Fibroblast of skin of right quadriceps (primary cell): ENCODE data around the gene GH2.
A peak's percentile ranks its signal among the peaks of the same experiment; 100 is the strongest.
"Not testable (repeated sequence)": the region's sequence is repeated elsewhere in the genome, so short reads cannot be mapped to it uniquely, and the experiment has no call there.

Experiments used
- DNase-seq: peaks from one replicate; pipeline ENCODE4 v3.0.0-alpha.2; 2013

Gene GH2

DNA sequence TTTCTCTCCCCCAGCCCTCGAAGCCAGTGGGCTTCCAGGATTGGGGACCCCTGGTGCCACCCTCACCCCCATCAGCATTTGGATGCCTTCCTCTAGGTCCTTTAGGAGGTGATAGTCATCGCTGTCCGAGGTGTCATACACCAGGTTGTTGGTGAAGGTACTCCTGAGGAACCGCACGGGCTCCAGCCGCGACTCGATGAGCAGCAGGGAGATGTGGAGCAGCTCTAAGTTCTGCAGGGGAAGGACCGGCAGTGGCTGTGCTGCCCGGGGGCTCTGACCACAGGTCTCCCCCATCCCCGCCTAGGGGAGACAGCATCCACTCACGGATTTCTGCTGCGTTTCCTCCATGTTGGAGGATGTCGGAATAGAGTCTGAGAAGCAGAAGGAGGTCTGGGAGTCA is 28.4 kb upstream of the GH2 start:
- DNase-seq, result no peak

DNA sequence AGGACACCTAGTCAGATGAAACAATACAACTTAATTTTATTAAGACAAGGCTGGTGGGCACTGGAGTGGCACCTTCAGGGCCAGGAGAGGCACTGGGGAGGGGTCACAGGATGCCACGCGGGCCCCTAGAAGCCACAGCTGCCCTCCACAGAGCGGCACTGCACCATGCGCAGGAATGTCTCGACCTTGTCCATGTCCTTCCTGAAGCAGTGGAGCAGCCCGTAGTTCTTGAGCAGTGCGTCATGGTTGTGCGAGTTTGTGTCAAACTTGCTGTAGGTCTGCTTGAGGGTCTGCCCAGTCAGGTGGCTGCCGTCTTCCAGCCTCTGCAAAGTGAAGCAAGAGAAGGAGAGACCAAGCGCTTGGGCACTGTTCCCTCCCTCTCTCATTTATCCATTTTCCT is 27.8 kb upstream of the GH2 start:
- not testable (repeated sequence) for DNase-seq

DNA sequence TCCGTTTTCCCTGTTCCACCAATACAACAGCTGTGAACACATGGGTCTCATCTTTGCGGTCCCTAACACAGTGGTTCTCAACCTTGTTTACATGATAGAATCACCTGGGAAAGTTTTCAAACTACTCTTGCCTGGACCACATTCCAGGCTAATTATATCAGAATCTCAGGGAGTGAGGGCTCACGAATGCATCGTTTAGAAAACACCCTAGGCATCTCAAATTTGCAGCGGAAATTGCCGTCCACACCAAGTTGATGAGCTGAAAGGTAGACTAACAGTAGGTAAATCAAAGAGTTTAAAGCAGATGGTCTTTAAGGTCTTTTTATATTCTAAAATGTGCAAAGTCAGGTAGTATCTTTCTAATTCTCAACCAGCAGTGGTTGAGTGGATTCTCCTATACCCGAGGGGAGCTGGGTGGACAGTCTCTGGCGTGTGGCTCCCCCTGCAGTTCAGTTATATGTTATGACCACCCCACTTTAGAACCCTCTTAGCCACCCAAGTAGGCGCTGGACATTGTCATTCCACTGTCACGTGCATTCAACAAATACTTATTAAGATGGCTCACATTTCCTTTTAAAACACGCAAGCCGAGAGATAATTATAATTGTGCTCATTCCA is 25.5 kb upstream of the GH2 start:
- not testable (repeated sequence) for DNase-seq

DNA sequence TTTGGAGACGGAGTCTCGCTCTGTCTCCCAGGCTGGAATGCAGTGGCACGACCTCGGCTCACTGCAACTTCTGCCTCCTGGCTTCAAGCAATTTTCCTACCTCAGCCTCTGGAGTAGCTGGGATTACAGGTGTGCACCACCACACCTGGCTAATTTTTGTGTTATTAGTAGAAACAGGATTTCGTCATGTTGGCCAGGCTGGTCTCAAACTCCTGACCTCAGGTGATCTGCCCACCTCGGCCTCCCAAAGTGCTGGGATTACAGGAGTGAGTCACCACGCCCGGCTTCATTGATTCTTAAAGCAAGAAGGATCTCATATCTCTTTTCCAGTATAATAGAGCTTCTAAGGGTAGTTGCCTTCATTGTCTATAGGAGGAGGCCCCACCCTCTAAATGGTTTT is 23.1 kb upstream of the GH2 start:
- not testable (repeated sequence) for DNase-seq

DNA sequence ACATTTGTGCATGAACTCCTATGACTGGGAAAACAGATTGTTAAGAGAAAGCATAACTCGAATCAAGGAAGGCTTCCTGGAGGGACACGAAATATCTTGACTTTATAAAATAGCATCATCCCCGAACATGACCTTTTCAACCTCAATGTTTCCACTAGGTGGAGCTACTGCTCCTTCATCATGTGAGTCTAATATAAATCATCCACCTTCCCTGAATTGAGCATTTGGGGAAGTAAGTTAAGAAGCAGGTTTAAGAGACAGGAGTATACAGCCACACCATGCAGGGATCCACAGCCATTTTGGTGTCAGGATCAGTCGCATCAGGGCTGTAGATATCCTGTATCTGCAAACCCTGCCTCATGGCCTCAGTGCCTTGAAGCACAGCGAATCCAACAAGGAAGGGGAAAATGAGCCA is 22.1 kb upstream of the GH2 start:
- DNase-seq, result not testable (repeated sequence)

DNA sequence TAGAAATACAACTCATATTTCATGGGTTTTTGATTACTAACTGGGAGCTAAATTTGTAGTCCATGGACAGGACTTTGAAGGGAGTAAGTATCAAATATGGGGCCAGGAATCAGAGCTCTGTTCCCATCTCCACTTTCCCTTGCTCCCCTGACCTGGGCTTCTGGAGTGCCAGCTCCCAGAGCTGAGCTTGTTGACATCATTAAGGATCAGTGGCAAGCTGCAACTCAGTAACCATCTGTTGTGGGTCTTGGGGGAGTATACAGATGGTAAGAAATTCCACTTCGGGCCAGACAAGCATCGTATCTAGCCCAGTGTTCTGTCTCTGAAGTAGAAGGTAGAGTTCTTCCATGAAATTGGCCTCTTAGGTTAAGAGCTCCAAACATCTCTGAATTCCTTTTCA is 20.2 kb upstream of the GH2 start:
- DNase-seq, result not testable (repeated sequence)

DNA sequence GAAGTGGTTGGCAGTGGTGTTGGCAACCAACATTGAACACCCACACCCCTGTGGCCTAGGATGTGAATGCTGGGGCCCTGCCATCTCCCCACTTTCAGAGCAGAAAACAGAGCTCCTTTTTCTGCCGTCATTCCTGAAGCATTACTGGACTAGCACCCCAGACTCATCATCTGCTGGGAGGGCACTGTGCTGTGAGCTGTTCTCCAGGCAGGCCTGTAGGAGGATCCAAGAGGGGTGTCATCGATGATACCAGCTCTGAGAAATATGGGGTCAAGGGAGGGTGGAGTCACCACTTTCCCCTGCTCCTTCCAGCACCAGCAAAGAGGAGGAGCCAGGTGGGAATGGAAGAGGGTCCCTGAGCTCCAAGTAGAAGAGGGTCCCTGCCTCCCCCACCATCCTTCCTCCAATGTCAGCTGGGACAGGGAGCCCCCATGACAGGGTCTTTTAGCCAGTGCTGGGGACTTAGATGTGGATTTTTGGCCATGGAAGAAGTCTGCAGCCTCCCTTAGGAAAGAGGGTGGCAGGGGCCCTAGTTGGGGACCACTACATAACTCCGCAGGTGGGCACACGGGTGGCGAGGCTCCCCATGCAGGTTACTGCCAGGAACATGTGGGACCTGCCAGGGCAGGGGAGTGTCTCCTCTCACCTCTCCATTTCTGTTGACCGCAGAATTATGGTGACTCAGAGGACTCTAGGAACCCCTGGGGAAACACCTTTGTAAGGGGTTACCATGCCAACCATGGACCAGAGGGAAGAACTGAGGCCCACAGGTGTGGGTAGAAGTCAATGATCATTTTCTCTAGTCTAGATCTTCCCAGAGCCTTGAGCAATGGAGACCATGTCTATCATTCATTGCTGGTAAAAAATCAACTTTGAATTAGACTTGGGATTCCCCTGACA is 17.4 kb upstream of the GH2 start:
- not testable (repeated sequence) for DNase-seq

DNA sequence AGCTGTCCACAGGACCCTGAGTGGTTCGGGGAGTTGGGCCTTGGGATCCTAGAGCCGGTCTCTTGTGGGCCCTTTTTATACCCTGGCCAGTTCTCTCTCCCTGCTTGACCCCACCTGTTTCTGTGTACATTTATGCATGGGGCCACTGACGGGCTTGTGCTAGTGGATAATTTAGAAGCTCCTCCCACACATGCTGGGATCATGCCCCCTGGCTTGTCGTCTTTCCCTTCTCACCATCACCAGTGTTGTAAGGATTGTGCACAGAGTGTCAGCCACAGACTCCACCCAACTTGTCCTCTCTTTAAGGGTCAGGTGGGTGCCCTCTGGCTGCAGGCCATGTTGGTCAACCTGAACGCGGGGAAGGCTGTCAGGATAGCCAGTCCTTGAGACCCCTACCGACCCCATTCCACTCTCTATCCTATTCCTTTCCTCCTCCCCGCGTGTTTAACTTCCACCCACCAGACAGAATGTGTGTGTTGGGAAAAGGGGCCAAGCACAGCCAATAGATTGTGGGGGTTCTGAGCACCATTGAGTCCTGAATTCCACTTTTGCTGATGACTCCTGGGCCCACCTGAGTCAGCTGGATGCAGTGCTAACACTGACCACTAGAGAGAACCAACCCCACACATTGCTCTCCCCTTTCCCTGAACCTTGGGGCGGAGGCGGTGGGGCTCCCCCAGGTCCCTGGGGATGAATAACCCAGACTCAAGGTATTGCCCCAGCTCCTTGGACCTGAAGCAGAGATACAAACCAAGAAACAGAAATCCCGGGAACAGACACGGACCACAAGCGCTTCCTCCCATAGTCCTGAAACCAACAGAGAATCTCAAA is 15.0 kb upstream of the GH2 start, which contains the start of gene CSH1:
Gene CSH1 (minus strand): TSS at position 51 of the 831 bp plus-strand sequence. CDS start 63 bp downstream, outside the sequence.
- DNase-seq, result not testable (repeated sequence)

DNA sequence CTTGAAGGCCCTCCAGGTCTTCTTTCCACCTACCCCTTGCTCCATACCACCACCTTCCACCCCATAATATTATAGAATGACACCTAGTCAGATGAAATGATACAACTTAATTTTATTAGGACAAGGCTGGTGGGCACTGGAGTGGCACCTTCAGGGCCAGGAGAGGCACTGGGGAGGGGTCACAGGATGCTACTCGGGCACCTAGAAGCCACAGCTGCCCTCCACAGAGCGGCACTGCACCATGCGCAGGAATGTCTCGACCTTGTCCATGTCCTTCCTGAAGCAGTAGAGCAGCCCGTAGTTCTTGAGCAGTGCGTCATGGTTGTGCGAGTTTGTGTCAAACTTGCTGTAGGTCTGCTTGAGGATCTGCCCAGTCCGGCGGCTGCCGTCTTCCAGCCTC is 13.1 kb upstream of the GH2 start:
- DNase-seq, result not testable (repeated sequence)

DNA sequence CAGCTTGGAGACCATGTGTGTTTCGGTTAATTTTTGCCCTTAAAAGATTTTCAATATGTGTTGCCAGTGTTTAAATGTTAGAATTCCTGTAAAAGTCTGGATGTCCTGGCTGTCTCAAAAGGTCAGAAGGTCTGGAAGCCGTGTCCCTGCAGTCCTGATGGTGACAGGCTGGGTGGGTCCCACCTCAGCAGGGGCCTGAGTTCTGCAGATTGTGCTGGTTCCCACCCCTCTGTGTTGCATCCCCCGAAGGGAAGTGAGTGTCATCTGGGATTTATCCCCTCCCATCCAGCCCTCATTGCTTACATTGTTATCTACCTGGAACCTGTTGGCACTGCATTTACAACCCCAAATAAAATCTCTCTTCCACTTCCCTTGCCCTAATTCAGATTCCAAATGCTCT is 12.3 kb upstream of the GH2 start:
- DNase-seq, result not testable (repeated sequence)

DNA sequence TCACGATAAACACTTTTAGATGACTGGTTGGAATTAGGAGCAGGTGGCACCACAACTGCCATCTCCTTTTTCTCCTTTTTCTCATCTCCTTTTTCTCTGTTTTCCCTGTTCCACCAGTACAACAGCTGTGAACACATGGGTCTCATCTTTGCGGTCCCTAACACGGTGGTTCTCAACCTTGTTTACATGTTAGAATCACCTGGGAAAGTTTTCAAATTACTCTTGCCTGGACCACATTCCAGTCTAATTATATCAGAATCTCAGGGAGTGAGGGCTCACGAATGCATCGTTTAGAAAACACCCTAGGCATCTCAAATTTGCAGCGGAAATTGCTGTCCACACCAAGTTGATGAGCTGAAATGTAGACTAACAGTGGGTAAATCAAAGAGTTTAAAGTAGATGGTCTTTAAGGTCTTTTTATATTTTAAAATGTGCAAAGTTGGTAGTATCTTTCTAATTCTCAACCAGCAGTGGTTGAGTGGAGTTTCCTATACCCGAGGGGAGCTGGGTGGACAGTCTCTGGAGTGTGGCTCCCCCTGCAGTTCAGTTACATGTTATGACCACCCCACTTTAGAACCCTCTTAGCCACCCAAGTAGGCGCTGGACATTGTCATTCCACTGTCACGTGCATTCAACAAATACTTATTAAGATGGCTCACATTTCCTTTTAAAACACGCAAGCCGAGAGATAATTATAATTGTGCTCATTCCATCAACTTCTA is 10.7 kb upstream of the GH2 start:
- DNase-seq, result not testable (repeated sequence)

DNA sequence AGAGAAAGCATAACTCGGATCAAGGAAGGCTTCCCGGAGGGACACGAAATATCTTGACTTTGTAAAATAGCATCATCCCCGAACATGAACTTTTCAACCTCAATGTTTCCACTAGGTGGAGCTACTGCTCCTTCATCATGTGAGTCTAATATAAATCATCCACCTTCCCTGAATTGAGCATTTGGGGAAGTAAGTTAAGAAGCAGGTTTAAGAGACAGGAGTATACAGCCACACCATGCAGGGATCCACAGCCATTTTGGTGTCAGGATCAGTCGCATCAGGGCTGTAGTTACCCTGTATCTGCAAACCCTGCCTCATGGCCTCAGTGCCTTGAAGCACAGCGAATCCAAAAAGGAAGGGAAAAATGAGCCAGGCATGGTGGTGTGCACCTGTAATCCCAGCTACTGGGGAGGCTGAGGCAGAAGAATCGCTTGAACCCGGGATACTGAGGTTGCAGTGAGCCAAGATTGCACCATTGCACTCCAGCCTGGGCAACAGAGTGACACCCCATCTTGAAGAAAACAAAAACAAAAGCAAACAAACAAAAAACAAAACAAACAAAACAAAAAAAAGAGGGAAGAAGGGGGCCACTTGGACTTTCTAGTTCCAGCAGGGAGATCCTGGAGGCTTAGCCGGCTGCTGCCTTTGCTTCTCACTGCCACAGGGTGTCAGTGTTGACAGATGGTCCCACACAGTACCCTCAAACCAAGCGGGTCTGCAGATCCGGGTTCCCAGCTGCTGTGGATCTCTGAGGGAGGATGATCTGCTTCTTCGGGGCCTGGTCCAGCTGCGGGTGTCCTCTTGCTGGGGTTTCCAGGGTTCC is 7.5 kb upstream of the GH2 start:
- peak; percentile 27 for DNase-seq

DNA sequence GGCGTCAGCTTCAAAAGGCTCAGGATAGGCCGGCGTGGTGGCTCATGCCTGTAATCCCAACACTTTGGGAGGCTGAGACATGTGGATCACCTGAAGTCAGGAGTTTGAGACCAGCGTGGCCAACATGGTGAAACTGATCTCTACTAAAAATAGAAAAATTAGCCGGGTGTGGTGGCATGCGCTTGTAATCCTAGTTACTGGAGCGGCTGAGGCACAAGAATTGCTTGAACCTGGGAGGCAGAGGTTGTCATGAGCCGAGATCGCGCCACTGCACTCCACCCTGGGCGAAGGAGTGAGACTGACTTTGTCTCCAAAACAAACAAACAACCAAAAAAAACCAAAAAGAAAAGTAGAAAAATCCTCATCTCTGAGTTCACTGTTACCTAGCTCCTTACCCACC is 3.4 kb upstream of the GH2 start:
- DNase-seq, result not testable (repeated sequence)

DNA sequence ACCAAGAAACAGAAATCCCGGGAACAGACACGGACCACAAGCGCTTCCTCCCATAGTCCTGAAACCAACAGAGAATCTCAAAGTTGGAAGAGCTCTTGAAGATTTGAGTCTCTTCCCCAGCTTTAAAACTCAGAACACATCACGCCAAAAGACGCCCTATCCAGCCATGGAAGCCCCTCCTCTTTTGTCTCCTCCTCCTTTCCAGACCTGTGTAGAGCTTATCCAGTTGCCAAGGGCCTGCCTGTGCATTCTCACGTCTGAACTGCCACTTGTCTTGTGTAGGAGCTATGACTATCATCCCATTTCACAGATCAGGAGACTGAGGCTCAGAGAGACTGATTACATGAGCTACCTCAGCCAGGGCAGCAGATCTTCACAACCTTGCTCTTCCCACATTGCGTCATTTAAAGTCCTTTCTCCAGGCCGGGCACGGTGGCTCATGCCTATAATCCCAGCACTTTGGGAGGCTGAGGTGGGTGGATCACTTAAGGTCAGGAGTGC is 932 bp upstream of the GH2 start:
- not testable (repeated sequence) for DNase-seq

DNA sequence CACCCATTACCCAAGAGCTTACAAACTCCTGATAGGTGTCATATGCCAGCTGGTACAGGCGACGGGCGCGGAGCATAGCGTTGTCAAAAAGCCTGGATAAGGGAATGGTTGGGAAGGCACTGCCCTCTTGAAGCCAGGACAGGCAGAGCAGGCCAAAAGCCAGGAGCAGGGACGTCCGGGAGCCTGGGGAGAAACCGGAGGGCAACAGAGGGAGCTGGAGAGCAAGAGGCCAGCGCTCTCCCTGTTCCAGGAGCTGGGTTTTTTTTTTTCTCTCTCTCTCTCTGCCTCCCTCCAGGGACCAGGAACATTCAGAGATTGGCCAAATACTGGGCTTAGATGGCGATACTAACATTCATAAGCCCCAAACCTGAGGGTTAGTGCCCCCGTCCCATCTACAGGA is 407 bp downstream of the GH2 start:
- DNase-seq, result not testable (repeated sequence)

DNA sequence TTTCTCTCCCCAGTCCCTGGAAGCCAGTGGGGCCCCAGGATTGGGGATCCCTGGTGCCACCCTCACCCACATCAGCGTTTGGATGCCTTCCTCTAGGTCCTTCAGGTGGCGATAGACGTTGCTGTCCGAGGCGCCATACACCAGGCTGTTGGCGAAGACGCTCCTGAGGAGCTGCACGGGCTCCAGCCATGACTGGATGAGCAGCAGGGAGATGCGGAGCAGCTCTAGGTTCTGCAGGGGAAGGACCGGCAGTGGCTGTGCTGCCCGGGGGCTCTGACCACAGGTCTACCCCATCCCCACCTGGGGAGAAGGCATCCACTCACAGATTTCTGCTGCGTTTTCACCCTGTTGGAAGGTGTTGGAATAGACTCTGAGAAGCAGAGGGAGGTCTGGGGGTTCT is 1.0 kb downstream of the GH2 start:
- DNase-seq, result no peak

DNA sequence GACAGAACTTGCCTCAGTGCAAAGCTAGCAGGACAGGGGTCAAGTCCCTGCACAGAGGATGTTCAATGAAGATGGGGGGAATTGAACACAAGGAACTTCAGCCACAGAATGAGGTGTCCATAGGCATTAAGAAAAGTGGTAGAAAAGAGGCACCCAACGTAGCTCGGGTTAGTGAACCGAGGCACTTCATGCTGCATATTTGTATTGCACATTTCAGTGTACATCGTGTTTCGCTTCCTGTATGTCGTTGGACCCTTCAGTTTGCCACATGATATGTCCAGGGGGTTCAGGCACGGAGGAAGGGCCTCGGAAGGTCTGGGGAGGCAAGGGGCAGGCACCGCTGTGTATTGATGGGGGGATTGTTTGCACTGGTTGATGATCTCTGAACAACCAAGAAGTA is 3.3 kb downstream of the GH2 start:
- DNase-seq, result not testable (repeated sequence)

DNA sequence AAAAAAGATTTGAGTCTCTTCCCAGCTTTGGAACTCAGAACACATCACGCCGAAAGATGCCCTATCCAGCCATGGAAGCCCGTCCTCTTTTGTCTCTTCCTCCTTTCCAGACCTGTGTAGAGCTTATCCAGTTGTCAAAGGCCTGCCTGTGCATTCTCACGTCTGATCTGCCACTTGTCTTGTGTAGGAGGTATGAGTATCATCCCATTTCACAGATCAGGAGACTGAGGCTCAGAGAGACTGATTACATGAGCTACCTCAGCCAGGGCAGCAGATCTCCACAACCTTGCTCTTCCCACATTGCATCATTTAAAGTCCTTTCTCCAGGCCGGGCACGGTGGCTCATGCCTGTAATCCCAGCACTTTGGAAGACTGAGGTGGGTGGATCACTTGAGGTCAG is 7.1 kb downstream of the GH2 start:
- not testable (repeated sequence) for DNase-seq

DNA sequence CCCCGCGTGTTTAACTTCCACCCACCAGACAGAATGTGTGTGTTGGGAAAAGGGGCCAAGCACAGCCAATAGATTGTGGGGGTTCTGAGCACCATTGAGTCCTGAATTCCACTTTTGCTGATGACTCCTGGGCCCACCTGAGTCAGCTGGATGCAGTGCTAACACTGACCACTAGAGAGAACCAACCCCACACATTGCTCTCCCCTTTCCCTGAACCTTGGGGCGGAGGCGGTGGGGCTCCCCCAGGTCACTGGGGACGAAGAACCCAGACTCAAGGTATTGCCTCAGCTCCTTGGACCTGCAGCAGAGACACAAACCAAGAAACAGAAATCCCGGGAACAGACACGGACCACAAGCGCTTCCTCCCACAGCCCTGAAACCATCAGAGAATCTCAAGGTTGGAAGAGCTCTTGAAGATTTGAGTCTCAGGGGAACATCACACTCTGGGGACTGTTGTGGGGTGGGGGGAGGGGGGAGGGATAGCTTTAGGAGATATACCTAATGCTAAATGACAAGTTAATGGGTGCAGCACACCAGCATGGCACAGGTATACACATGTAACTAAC is 7.6 kb downstream of the GH2 start:
- DNase-seq, result not testable (repeated sequence)

DNA sequence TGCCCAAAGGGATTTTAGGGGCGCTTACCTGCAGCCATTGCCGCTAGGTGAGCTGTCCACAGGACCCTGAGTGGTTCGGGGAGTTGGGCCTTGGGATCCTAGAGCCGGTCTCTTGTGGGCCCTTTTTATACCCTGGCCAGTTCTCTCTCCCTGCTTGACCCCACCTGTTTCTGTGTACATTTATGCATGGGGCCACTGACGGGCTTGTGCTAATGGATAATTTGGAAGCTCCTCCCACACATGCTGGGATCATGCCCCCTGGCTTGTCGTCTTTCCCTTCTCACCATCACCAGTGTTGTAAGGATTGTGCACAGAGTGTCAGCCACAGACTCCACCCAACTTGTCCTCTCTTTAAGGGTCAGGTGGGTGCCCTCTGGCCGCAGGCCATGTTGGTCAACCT is 8.2 kb downstream of the GH2 start, which contains the start of gene CSH2:
Gene CSH2 (minus strand): TSS at position 101 of the 400 bp plus-strand sequence. CDS start 63 bp downstream, at position 38.
- DNase-seq, result not testable (repeated sequence)
